K562 (cell line): Measurements from ENCODE around the gene CTAGE9.

ENCODE experiments used
- CBX2 ChIP-seq: fragments of 200-600 bp; sonication (generic); IDR thresholded peaks from one replicate; pipeline ENCODE4 v1.6.1; 2012; ENCODE audit warnings: mild to moderate bottlenecking, low read length, inconsistent platforms; ENCODE audit not compliant: insufficient read depth, poor library complexity, severe bottlenecking
- EZH2 ChIP-seq: IDR thresholded peaks from 2 replicates; pipeline ENCODE4 v1.6.1; 2012; ENCODE audit warnings: low read depth, mild to moderate bottlenecking, inconsistent platforms, low read length, borderline replicate concordance
- GATA2 ChIP-seq: sonication (generic); formaldehyde crosslinking; IDR thresholded peaks from 2 replicates; pipeline ENCODE4 v1.4.0; 2020; ENCODE audit warnings: mild to moderate bottlenecking, missing genetic modification reagents
- KDM1A ChIP-seq, 2 experiments: fragments of 450-650 bp; IDR thresholded peaks; 2 replicates each; pipeline ENCODE4 v1.6.1; 2016; ENCODE audit warnings: mild to moderate bottlenecking in 2 of 2
- KLF6 ChIP-seq: fragments of 250-450 bp; sonication (Bioruptor Pico); IDR thresholded peaks from 2 replicates; pipeline ENCODE4 v1.4.0; 2020; ENCODE audit warnings: mild to moderate bottlenecking, moderate library complexity, borderline replicate concordance
- LARP7 ChIP-seq: fragments of 450-650 bp; IDR thresholded peaks from 2 replicates; pipeline ENCODE4 v1.6.1; 2016
- MAFK ChIP-seq: IDR thresholded peaks from 2 replicates; pipeline ENCODE4 v1.6.1; 2011; ENCODE audit warnings: low read length, improper control_type of control experiment
- NR2F6 ChIP-seq: fragments of 450-650 bp; formaldehyde crosslinking; IDR thresholded peaks from 2 replicates; pipeline ENCODE4 v1.4.0; 2020; ENCODE audit warnings: mild to moderate bottlenecking
- POLR2A ChIP-seq: fragments of 450-650 bp; conservative IDR thresholded peaks from 2 replicates; pipeline ENCODE4 v1.6.1; 2016
- SRF ChIP-seq, 2 experiments: fragments of 250-450, 450-650 bp in 1 of 2; sonication (Bioruptor Pico) in 1 of 2; sonication (generic) in 1 of 2; formaldehyde crosslinking; IDR thresholded peaks; 2 replicates each; pipeline versions ENCODE4 v1.5.0 to v1.5.1; 2020 to 2022; ENCODE audit warnings: mild to moderate bottlenecking in 1 of 2, missing genetic modification reagents in 1 of 2
- YY1 ChIP-seq, 3 experiments: IDR thresholded peaks; 2 replicates each; pipeline ENCODE4 v1.6.1; 2011; ENCODE audit warnings: low read length in 2 of 3, mild to moderate bottlenecking in 2 of 3, moderate library complexity in 2 of 3, borderline replicate concordance in 1 of 3, control low read depth in 1 of 3, low read depth in 1 of 3; ENCODE audit not compliant: insufficient read depth in 3 of 3, insufficient replicate concordance in 2 of 3, control insufficient read depth in 1 of 3, insufficient read length in 1 of 3; ENCODE audit errors: extremely low read depth in 1 of 3
- ZNF140 ChIP-seq: fragments of 250-450 bp; sonication (Bioruptor Pico); IDR thresholded peaks from 2 replicates; pipeline ENCODE4 v1.8.0; 2021; ENCODE audit warnings: moderate library complexity, mild to moderate bottlenecking, inconsistent platforms
- ZNF274 ChIP-seq: IDR thresholded peaks from 2 replicates; pipeline ENCODE4 v1.6.1; 2011; ENCODE audit warnings: low read depth, mild to moderate bottlenecking, low read length, moderate library complexity, borderline replicate concordance
- TF ChIP-seq, protein P1 (sequence below), 2 experiments: fragments of 450-650 bp; formaldehyde crosslinking in 1 of 2; IDR thresholded peaks; 2 replicates each; pipeline versions ENCODE4 v1.4.0 to v1.6.1; 2014 to 2020; ENCODE audit warnings: mild to moderate bottlenecking in 2 of 2, borderline replicate concordance in 1 of 2, low read depth in 1 of 2

DNA sequence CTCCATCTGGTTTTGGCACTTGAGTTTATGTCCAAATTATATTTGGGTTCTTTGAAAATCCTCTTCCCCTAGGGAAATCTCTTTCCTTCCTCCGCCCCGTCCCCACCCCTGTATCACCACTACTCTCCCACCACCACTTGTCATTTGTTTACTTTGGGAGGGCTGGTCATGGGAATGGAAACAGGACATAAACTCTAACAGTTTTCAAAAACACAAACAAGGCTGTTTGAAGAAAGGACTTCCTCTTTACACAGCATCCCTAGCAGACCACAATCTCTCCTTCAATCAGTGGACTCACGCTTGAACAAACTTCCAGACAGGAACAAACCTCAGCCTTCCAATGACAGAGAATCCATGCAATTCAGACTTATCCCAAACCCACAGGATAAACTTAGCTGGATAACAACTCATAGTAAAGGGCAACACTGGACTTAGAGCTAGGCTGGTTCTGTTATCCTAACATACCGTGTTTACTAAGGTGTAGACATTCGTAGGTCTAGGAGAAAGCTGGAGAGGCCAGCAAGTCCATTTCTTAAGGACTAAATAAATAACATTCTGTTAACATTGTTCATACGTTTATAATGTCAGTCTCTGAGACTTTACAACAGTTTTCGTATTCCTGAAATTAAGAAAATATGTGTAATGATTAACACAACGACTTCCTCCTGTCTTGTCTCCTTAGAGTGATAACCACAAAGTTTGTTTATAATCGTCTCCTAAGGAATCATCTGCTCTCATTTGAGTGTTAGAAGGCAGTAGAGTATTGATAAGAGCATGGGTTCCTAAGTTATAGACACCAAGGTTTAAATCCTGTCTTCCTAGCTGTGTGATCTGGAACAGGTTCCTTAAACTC lies 44.1 kb upstream of the CTAGE9 start:
- no peak for TF ChIP-seq ZNF140
- TF ChIP-seq POLR2A = no peak
- TF ChIP-seq NR2F6 (CRISPR knock-in tag) = no peak
- TF ChIP-seq MAFK = no peak
- no peak for TF ChIP-seq YY1 (IDR thresholded peaks at IDR 0.05; ENCODE audit: borderline replicate concordance in 1 of 3, control insufficient read depth in 1 of 3, extremely low read depth in 1 of 3, insufficient read depth in 3 of 3, insufficient read length in 1 of 3, insufficient replicate concordance in 2 of 3, low read depth in 1 of 3, low read length in 2 of 3)
- no peak for TF ChIP-seq GATA2 (CRISPR knock-in tag)
- no peak for TF ChIP-seq KDM1A (IDR thresholded peaks at IDR 0.05)
- TF ChIP-seq EZH2 = no peak
- TF ChIP-seq SRF (CRISPR knock-in tag; IDR thresholded peaks at IDR 0.05) = no peak
- no peak for TF ChIP-seq CBX2
- TF ChIP-seq, protein P1, sequence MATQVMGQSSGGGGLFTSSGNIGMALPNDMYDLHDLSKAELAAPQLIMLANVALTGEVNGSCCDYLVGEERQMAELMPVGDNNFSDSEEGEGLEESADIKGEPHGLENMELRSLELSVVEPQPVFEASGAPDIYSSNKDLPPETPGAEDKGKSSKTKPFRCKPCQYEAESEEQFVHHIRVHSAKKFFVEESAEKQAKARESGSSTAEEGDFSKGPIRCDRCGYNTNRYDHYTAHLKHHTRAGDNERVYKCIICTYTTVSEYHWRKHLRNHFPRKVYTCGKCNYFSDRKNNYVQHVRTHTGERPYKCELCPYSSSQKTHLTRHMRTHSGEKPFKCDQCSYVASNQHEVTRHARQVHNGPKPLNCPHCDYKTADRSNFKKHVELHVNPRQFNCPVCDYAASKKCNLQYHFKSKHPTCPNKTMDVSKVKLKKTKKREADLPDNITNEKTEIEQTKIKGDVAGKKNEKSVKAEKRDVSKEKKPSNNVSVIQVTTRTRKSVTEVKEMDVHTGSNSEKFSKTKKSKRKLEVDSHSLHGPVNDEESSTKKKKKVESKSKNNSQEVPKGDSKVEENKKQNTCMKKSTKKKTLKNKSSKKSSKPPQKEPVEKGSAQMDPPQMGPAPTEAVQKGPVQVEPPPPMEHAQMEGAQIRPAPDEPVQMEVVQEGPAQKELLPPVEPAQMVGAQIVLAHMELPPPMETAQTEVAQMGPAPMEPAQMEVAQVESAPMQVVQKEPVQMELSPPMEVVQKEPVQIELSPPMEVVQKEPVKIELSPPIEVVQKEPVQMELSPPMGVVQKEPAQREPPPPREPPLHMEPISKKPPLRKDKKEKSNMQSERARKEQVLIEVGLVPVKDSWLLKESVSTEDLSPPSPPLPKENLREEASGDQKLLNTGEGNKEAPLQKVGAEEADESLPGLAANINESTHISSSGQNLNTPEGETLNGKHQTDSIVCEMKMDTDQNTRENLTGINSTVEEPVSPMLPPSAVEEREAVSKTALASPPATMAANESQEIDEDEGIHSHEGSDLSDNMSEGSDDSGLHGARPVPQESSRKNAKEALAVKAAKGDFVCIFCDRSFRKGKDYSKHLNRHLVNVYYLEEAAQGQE (IDR thresholded peaks at IDR 0.05; ENCODE audit: borderline replicate concordance) = no peak
- TF ChIP-seq, protein P1 (CRISPR knock-in tag; IDR thresholded peaks at IDR 0.05; ENCODE audit: low read depth) = no peak
- no peak for TF ChIP-seq KLF6
- no peak for TF ChIP-seq LARP7
- no peak for TF ChIP-seq ZNF274
